Esophagus muscularis mucosa (tissue), 4 donors: ENCODE results near the gene AIG1. TPM values are rescaled to one million over a fixed set of nuclear protein-coding genes. Genes with fewer than 3 reads are reported as not detected.

Source experiments
- DNase-seq: peaks from one replicate; pipeline ENCODE4 v3.0.0-alpha.2; 2017; ENCODE audit errors: extremely low spot score
- H3K27ac ChIP-seq, 4 donors: fragments of 200-600 bp; sonication (generic); replicated peaks in 1 of 4; 1 replicate in 3 of 4; 2 replicates in 1 of 4; pipeline ENCODE4 v1.5.1; 2016 to 2019; ENCODE audit warnings: mild to moderate bottlenecking in 1 of 4
- H3K27me3 ChIP-seq, 4 donors: fragments of 200-600 bp; sonication (generic); one replicate each; pipeline versions ENCODE4 v1.5.1 to v1.6.0; 2016 to 2019
- H3K36me3 ChIP-seq, 4 donors: fragments of 200-600 bp; sonication (generic); one replicate each; pipeline ENCODE4 v1.5.1; 2016 to 2019
- H3K4me1 ChIP-seq, 4 donors: fragments of 200-600 bp; sonication (generic); one replicate each; pipeline ENCODE4 v1.5.1; 2016 to 2019
- H3K4me3 ChIP-seq, 4 donors: fragments of 200-600 bp; sonication (generic); 1 replicate in 2 of 4; 2 replicates in 2 of 4; pipeline ENCODE4 v1.5.1; 2016 to 2019; ENCODE audit warnings: mild to moderate bottlenecking in 4 of 4, moderate library complexity in 1 of 4
- H3K9me3 ChIP-seq, 4 donors: fragments of 200-600 bp; sonication (generic); 1 replicate in 3 of 4; 2 replicates in 1 of 4; pipeline ENCODE4 v1.5.1; 2016 to 2019
- CTCF ChIP-seq, 3 experiments: fragments of 200-600 bp in 2 of 3; fragments of 450-650 bp in 1 of 3; sonication (generic) in 2 of 3; IDR thresholded peaks; one replicate each; pipeline ENCODE4 v1.5.1; 2017 to 2019; ENCODE audit warnings: antibody characterized with exemption in 3 of 3, mild to moderate bottlenecking in 2 of 3, moderate library complexity in 1 of 3
- EP300 ChIP-seq: sonication (generic); formaldehyde crosslinking; IDR thresholded peaks from one replicate; pipeline ENCODE4 v1.6.1; 2017; ENCODE audit warnings: antibody characterized with exemption
- POLR2A ChIP-seq: fragments of 450-650 bp; IDR thresholded peaks from one replicate; pipeline ENCODE4 v1.6.1; 2017; ENCODE audit warnings: antibody characterized with exemption, moderate library complexity, mild to moderate bottlenecking, low read depth
- POLR2AphosphoS5 ChIP-seq, 2 donors: sonication (generic); formaldehyde crosslinking; IDR thresholded peaks; one replicate each; pipeline ENCODE4 v1.6.1; 2017; ENCODE audit warnings: antibody characterized with exemption in 2 of 2
- WGBS: methylation state at CpG from one replicate; pipeline ENCODE4 v1.1.5; 2018; 5-methylcytosine and 5-hydroxymethylcytosine counted together
- intact Hi-C: fragments of 100-400 bp; cut with DNase I; formaldehyde crosslinking; loops from one replicate; pipeline ENCODE4 v1.15.1; 2023
- total RNA-seq, 4 donors: library from RNA; depleted of rRNA; stranded (reverse); fragments of >200 nt; gene quantifications; one replicate each; pipeline versions ENCODE4 v1.1.0 to v1.2.1, GENCODE V29; 2016

AIG1 gene
- total RNA-seq, 4 donors from 2014 or later: 21.0 to 26.3 (median 23.4) TPM

- Histone ChIP-seq H3K9me3 (no peaks in the 10 kb centered on the region), H3K4me1 (peaks cover 2 to 25% (median 19%) of the 10 kb centered on the region in 4 donors), H3K27ac (no peak overlapping the region), H3K4me3 (no peak overlapping the region), H3K27me3 (no peaks in the 10 kb centered on the region), H3K36me3 (no peaks in the 10 kb centered on the region)
- intact Hi-C loops: no loop called here
- TF ChIP-seq EP300: no peak
- no peak for TF ChIP-seq CTCF (IDR thresholded peaks at IDR 0.05)
- TF ChIP-seq POLR2A: no peak
- no peak for TF ChIP-seq POLR2AphosphoS5 (IDR thresholded peaks at IDR 0.05)
- DNase-seq: no peak
These were observed 132.1 kb downstream of the AIG1 start for GRCh38 chr6:143192766-143193165.

- no peak for DNase-seq
- Histone ChIP-seq H3K36me3 (no peaks in the 10 kb centered on the region), H3K4me3 (no peak overlapping the region), H3K27ac (no peak overlapping the region), H3K27me3 (no peaks in the 10 kb centered on the region), H3K9me3 (no peaks in the 10 kb centered on the region), H3K4me1 (peaks cover 0 to 18% (median 12%) of the 10 kb centered on the region in 4 donors)
- intact Hi-C loops: no loop called here
- TF ChIP-seq CTCF (IDR thresholded peaks at IDR 0.05): no peak
- no peak for TF ChIP-seq EP300
- TF ChIP-seq POLR2A: no peak
- no peak for TF ChIP-seq POLR2AphosphoS5 (IDR thresholded peaks at IDR 0.05)
- WGBS: 90% methylated on average over 1 of the region's 1 CpG
These were observed 132.9 kb downstream of the AIG1 start for GRCh38 chr6:143193571-143194094.

GRCh38 chr6:143194095-143194589 is 133.5 kb downstream of the AIG1 start:
- WGBS: 97% methylated on average over 9 of the region's 9 CpGs
- H3K9me3 ChIP-seq: no peaks in the 10 kb centered on the region
- H3K27ac ChIP-seq: no peak overlapping the region
- intact Hi-C loops: no loop called here
- TF ChIP-seq POLR2A: no peak
- no peak for TF ChIP-seq CTCF (IDR thresholded peaks at IDR 0.05)
- TF ChIP-seq POLR2AphosphoS5 (IDR thresholded peaks at IDR 0.05): no peak
- no peak for TF ChIP-seq EP300
- no peak overlapping the region for H3K4me3 ChIP-seq
- no peak for DNase-seq
- H3K27me3 ChIP-seq: no peaks in the 10 kb centered on the region
- H3K4me1 ChIP-seq: peaks cover 0 to 18% (median 11%) of the 10 kb centered on the region in 4 donors
- H3K36me3 ChIP-seq: no peaks in the 10 kb centered on the region

GRCh38 chr6:143195349-143195845 is 134.7 kb downstream of the AIG1 start:
- Histone ChIP-seq H3K27ac (no peak overlapping the region), H3K4me3 (no peak overlapping the region), H3K27me3 (no peaks in the 10 kb centered on the region), H3K4me1 (peaks cover 0 to 18% (median 11%) of the 10 kb centered on the region in 4 donors), H3K9me3 (no peaks in the 10 kb centered on the region), H3K36me3 (no peaks in the 10 kb centered on the region)
- DNase-seq: no peak
- no peak for TF ChIP-seq POLR2AphosphoS5 (IDR thresholded peaks at IDR 0.05)
- no peak for TF ChIP-seq POLR2A
- TF ChIP-seq CTCF (IDR thresholded peaks at IDR 0.05): no peak
- TF ChIP-seq EP300: no peak
- intact Hi-C loops: no loop called here
- 58% methylated on average over 10 of the region's 10 CpGs for WGBS
